ENCODE data around the gene PSKH1.

PSKH1 gene

GRCh38 chr16:67961551-67961957 lies 68.5 kb downstream of the PSKH1 start:
- no peak for TF ChIP-seq CTCF (conservative IDR thresholded peaks at IDR 0.05; ENCODE audit: low read length)
- no peak overlapping the region for H3K4me3 ChIP-seq (ENCODE audit: low read length)
- DNase-seq (ENCODE audit: low read depth), result no peak

- no peak for TF ChIP-seq CTCF (conservative IDR thresholded peaks at IDR 0.05; ENCODE audit: low read length)
- no peak for DNase-seq (ENCODE audit: low read depth)
- no peak overlapping the region for H3K4me3 ChIP-seq (ENCODE audit: low read length)
These were observed 69.1 kb downstream of the PSKH1 start for GRCh38 chr16:67962135-67962534.

GRCh38 chr16:67963292-67963661 lies 70.2 kb downstream of the PSKH1 start:
- H3K4me3 ChIP-seq (ENCODE audit: low read length), result no peak overlapping the region
- DNase-seq (ENCODE audit: low read depth), result no peak

GRCh38 chr16:67963662-67964321 lies 70.7 kb downstream of the PSKH1 start:
- no peak for TF ChIP-seq CTCF (conservative IDR thresholded peaks at IDR 0.05; ENCODE audit: low read length)

More at GRCh38 chr16:67963292-67963661, 70.2 kb downstream of the PSKH1 start:
- TF ChIP-seq CTCF (conservative IDR thresholded peaks at IDR 0.05; ENCODE audit: low read length), result no peak

GRCh38 chr16:67964477-67965131 lies 71.5 kb downstream of the PSKH1 start:
- no peak for TF ChIP-seq CTCF (conservative IDR thresholded peaks at IDR 0.05; ENCODE audit: low read length)
- DNase-seq (ENCODE audit: low read depth), result no peak
- H3K4me3 ChIP-seq (ENCODE audit: low read length), result peak overlapping the region; percentile 3; the same call in 1 of the 2 replicates

More at GRCh38 chr16:67963662-67964321, 70.7 kb downstream of the PSKH1 start:
- no peak for DNase-seq (ENCODE audit: low read depth)
- no peak overlapping the region for H3K4me3 ChIP-seq (ENCODE audit: low read length)

- DNase-seq (ENCODE audit: low read depth), result peak; percentile 46
- no peak for TF ChIP-seq CTCF (conservative IDR thresholded peaks at IDR 0.05; ENCODE audit: low read length)
These were observed 72.9 kb downstream of the PSKH1 start for GRCh38 chr16:67965668-67966548.

More at GRCh38 chr16:67965668-67966548, 72.9 kb downstream of the PSKH1 start:
- H3K4me3 ChIP-seq (ENCODE audit: low read length), result peak overlapping the region; percentile 99

All from AG10803 (cell line).